ENCODE data around the gene AGBL1.

- TF ChIP-seq TAF1 (IDR thresholded peaks at IDR 0.05; ENCODE audit: borderline replicate concordance, low read depth, low read length) (no peak), POLR2A (IDR thresholded peaks at IDR 0.05; ENCODE audit: low read depth, low read length) (no peak), POLR2AphosphoS5 (IDR thresholded peaks at IDR 0.05; ENCODE audit: low read depth, low read length) (no peak)
Measured at GRCh38 chr15:86333819-86334218, 254.1 kb downstream of the AGBL1 start.

Measured in GM12892 (cell line).